GM12801 (cell line): Measurements from ENCODE around the gene SMG5.

Source experiments
- CTCF ChIP-seq: IDR thresholded peaks from one replicate; pipeline ENCODE4 v1.5.1; 2011; ENCODE audit warnings: control low read depth; ENCODE audit not compliant: insufficient read length; ENCODE audit errors: extremely low read depth

Gene SMG5

DNA sequence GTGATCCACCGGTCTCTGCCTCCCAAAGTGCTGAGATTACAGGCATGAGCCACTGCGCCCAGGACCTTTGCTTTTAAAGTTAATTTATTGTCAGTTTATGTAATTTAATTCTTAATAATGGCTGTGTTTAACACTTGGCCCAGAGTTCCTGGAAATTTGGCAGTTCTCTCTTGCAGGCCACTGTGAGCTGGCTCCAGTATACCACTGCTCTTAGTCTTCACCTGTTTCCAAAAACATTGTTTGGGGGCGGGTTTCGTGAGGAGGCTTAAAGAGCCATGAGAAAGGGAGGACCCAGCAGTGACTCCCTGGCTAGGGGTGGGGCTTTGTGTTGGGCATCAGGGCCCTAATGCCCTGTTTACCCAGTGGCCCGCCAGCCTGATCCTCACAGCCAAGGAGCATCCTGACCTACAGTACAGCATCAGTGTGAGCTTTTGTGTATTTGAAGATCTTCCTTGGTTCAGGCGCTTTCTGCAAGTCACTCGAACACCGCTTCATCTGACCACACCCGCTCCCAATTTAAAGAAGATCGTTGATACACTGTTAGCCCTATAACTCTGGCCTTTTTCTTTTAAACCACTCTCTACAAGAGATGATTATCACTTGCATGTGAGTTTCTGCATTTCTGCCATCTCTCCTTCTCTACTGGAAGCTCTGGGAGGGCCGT is 52.7 kb downstream of the SMG5 start:
- no peak for TF ChIP-seq CTCF

DNA sequence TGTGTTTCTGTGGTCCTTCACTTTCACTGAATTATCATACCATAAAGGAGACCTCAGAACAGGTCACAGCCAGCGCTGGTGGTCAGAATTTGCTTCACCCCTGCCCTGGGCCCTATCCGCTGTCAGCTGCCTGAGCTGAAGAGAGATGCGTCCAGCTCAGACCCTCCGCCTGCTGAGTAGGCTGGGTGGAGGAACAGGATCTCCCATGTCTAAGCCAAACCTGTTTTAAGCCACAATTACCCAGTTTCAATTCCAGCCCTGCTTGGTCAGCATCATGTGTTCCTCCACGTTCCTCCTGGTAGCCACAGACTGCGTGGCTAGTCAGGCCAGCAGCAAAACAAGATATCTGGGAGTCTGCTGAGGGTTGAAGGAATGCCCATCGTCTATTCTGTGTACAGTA is 54.1 kb downstream of the SMG5 start:
- TF ChIP-seq CTCF: no peak

- TF ChIP-seq CTCF: no peak
These were observed 55.8 kb downstream of the SMG5 start for GRCh38 chr1:156226782-156227181.

DNA sequence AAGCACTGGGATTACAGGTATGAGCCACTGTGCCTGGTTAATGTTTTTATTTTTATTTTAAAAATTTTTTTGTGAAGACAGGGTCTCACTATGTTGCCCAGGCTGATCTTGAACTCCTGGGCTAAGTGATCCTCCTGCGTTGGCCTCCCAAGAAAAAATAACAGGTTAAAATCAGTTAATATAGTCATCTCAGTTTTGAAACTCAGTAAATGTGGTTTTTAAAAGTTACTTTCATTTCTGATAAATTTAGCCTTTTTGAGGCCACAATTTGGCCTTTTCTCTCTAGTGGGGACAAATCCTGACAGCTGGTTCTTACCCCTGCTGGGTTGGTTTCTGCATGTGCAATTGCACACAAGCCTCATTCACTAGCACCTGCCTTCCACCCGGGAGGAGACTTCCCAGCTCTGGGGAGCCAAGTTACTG is 56.5 kb downstream of the SMG5 start:
- TF ChIP-seq CTCF: no peak

GRCh38 chr1:156225677-156226014 is 57.0 kb downstream of the SMG5 start:
- no peak for TF ChIP-seq CTCF

DNA sequence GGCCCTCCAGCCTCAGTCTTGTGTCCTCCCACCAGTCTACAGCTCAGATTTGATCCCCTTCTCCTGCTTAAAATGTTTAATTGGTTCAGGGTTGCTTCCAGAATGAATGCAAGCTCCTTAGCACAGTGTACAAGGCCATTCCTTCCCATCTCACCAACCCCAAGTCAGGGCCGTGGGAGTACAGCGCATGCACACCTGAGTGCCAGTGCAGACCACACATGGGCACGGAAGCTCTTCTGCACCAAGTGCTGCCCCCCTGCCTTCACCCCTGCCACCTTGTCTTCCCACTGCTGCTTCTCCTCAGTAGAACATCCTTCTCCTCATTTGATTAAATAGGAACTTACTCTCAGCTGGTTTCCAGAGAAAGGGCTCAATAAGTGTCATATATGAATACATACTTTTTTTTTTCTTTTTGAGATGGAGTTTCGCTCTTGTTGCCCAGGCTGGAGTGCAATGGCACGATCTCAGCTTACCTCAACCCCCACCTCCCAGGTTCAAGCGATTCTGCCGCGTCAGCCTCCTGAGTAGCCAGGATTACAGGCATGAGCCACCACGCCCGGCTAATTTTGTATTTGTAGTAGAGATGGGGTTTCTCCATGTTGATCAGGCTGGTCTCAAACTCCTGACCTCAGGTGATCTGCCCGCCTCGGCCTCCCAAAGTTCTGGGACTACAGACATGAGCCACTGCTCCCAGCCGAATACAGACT is 60.5 kb downstream of the SMG5 start:
- no peak for TF ChIP-seq CTCF

DNA sequence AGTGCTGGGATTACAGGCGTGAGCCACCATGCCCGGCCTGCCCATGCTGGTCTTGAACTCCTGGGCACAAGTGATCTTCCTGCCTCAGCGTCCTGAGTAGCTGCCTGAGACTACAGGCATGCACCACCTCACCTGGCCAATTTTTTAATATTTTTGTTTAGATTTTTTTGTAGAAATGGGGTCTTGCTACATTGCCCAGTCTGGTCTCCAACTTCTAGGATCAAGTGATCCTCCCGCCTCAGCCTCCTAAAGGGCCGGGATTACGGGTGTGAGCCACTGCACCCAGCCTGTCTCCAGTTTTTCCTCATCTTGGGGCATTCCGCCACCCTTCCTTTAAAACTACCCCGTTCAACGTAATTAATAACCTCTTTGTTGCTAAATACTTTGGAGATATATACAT is 62.4 kb downstream of the SMG5 start:
- no peak for TF ChIP-seq CTCF
